Cardiac muscle cell (in vitro differentiated cells and primary cell): ENCODE data around the gene ACER3. TPM values are rescaled to one million over a fixed set of nuclear protein-coding genes. Genes with fewer than 3 reads are reported as not detected.

Experiments
- DNase-seq, 2 donors: peaks; one replicate each; pipeline versions ENCODE4 v3.0.0 to v3.0.0-alpha.2; 2010 to 2017; ENCODE audit warnings: low read depth in 1 of 2, low spot score in 1 of 2
- H3K27ac ChIP-seq: fragments of 200-600 bp; sonication (generic); 2 replicates; pipeline ENCODE4 v1.5.1; 2016
- H3K27me3 ChIP-seq: fragments of 200-600 bp; sonication (generic); 2 replicates; pipeline ENCODE4 v1.6.0; 2016; ENCODE audit warnings: control low read depth
- H3K36me3 ChIP-seq: fragments of 200-600 bp; sonication (generic); 2 replicates; pipeline ENCODE4 v1.5.1; 2016; ENCODE audit warnings: control low read depth
- H3K4me1 ChIP-seq: fragments of 200-600 bp; sonication (generic); 2 replicates; pipeline ENCODE4 v1.8.1; 2017; ENCODE audit warnings: low read depth, mild to moderate bottlenecking, mixed run types
- H3K4me3 ChIP-seq: fragments of 200-600 bp; sonication (generic); 2 replicates; pipeline ENCODE4 v1.5.1; 2016; ENCODE audit warnings: mild to moderate bottlenecking
- H3K9me3 ChIP-seq: fragments of 200-600 bp; sonication (generic); 2 replicates; pipeline ENCODE4 v1.5.1; 2017; ENCODE audit warnings: low read depth, mild to moderate bottlenecking, control low read depth
- polyA plus RNA-seq: library from polyadenylated mRNA; unstranded; fragments of >200 nt; fragmentation: Nextera tagmentation; extraction: Ambion mirVana; gene quantifications from 2 replicates; pipeline ENCODE4 v1.2.1, GENCODE V29; 2016
- total RNA-seq: library from RNA; depleted of rRNA; stranded (reverse); fragments of >200 nt; gene quantifications from 2 replicates; pipeline ENCODE4 v1.2.3, GENCODE V29; 2016
- TF ChIP-seq, protein P1 (sequence below): IDR thresholded peaks from 2 replicates; pipeline ENCODE4 v1.5.1; 2012; ENCODE audit warnings: low read depth, mild to moderate bottlenecking, low read length

Gene ACER3
- total and polyA plus RNA-seq, 2 experiments from 2014 or later: 5.6 to 9.8 TPM

DNA sequence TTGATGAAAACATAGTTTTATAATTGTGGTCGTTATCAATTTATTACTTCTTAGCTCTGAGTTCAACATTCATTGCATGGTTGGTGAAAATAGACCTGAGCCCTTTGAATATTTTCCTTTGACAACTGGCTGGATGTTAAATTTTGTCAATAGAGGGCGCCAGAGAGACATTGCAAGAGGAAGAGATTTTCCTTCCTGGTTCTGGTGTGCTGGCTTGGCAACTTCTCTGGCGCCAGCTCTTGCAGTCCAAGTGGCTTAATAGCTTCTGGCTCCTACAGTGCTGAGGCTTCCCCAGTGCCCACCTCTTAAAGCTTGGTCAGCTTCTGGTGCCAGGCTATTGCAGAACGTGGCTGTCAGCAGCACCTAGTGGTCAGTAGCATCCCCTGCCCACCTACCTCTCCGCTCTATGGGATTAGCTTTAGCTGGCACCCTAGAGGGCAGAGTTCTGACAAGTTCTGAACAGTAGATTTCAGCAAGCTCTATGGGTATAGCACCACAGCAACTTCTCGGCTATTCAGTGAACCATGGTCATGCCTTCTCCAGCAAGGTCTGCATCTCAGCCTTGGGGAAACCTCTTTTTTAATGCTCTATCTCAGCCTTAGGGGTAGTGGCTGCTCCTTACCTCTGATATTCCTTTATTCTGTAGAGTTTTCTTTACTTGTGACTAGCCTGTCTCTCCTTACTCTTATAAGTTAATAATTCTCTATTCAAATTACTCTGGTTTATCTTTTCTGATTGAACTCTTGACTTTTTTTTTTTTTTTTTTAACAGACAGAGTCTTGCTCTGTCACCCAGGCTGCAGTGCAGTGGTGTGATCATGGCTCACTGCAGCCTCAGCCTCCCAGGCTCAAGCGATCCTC lies 59.4 kb downstream of the ACER3 start:
- Histone ChIP-seq H3K9me3 (no peaks in the 10 kb centered on the region), H3K4me1 (no peaks in the 10 kb centered on the region), H3K27me3 (no peaks in the 10 kb centered on the region), H3K27ac (no peak overlapping the region), H3K36me3 (no peaks in the 10 kb centered on the region), H3K4me3 (no peak overlapping the region)
- TF ChIP-seq, protein P1, sequence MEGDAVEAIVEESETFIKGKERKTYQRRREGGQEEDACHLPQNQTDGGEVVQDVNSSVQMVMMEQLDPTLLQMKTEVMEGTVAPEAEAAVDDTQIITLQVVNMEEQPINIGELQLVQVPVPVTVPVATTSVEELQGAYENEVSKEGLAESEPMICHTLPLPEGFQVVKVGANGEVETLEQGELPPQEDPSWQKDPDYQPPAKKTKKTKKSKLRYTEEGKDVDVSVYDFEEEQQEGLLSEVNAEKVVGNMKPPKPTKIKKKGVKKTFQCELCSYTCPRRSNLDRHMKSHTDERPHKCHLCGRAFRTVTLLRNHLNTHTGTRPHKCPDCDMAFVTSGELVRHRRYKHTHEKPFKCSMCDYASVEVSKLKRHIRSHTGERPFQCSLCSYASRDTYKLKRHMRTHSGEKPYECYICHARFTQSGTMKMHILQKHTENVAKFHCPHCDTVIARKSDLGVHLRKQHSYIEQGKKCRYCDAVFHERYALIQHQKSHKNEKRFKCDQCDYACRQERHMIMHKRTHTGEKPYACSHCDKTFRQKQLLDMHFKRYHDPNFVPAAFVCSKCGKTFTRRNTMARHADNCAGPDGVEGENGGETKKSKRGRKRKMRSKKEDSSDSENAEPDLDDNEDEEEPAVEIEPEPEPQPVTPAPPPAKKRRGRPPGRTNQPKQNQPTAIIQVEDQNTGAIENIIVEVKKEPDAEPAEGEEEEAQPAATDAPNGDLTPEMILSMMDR: peak; percentile 88
- DNase-seq: peak; percentile 89 to 92

DNA sequence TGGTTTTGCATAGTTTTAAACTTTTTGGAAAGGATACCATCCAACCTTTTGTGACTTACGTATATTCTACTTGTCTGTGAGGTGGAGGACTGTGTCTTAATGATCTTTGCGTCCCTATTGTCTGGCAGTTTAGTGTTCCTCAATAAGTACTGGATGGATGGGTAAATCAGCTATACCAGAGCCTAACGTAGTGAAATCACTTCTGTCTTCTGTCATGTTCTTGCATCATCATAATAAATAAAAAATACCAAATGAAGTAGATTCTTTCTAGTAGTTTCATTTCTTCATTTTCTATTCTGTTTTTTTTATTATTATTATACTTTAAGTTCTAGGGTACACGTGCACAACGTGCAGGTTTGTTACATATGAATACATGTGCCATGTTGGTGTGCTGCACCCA lies 66.4 kb downstream of the ACER3 start:
- no peak overlapping the region for H3K4me3 ChIP-seq
- H3K9me3 ChIP-seq: no peaks in the 10 kb centered on the region
- no peak overlapping the region for H3K27ac ChIP-seq
- no peaks in the 10 kb centered on the region for H3K27me3 ChIP-seq
- H3K36me3 ChIP-seq: peaks cover 7% of the 10 kb centered on the region
- TF ChIP-seq, protein P1: no peak
- DNase-seq: no peak
- H3K4me1 ChIP-seq: no peaks in the 10 kb centered on the region

DNA sequence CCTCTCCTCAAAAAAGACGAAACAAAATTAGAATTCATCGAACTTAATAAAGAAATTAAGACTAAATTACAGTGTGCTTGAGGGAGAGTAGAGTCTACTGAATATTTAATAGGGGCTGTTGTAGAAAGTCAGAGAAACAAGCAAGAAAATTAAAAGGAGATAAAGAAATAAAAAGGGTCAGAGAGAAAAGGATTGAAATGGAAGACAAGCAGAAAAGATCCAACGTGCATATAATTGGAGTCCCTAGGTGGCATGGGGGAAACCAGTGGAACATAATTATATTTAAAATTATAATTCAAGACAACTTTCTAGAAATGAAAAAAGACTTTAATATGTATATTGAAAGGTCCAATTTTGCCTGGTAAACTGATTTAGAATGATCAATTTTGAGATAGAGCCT lies 74.3 kb downstream of the ACER3 start:
- Histone ChIP-seq H3K9me3 (peaks cover 8% of the 10 kb centered on the region), H3K27ac (no peak overlapping the region), H3K4me3 (no peak overlapping the region), H3K4me1 (no peaks in the 10 kb centered on the region), H3K36me3 (no peaks in the 10 kb centered on the region), H3K27me3 (no peaks in the 10 kb centered on the region)
- TF ChIP-seq, protein P1: no peak
- peak in 1 of 2 donors; percentile 33 for DNase-seq

DNA sequence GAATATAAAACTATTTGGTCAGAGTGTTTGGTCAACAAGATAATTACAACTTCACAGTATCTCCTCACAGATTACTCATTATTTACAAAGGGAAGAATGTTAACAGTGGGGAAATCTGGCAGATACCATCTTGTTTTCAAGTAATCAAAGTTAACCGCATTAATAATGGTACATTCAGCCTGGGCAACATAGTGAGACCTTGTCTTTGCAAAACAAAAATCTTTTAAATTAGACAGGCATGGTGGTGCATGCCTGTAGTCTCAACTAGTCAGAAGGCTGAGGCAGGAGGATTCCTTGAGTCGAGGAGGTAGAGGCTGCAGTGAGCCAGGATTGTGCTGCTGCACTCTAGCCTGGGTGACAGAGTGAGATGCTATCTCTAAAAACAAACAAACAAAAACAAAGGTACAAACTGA lies 78.5 kb downstream of the ACER3 start:
- Histone ChIP-seq H3K9me3 (peaks cover 8% of the 10 kb centered on the region), H3K27ac (no peak overlapping the region), H3K27me3 (no peaks in the 10 kb centered on the region), H3K4me1 (no peaks in the 10 kb centered on the region), H3K36me3 (no peaks in the 10 kb centered on the region), H3K4me3 (no peak overlapping the region)
- TF ChIP-seq, protein P1: no peak
- no peak for DNase-seq

DNA sequence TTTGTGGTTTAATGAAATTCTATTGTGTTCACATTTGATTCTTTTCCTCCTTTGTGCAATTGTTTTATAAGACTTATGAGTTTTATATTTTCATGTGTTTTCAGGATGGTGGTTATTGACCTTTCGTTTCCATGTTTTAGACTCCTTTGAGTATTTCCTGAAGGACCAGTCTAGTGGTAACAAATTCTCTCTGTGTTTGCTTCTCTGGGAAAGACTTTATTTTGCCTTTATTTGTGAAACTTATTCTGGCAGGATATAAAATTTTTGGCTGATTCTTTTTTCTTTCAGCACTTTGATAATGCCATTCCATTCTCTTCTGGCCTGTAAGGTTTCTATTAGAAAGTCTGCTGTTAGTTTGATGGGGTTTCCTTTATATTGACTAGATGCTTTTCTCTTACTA lies 83.5 kb downstream of the ACER3 start:
- no peak for DNase-seq
- H3K36me3 ChIP-seq: no peaks in the 10 kb centered on the region
- no peak overlapping the region for H3K27ac ChIP-seq
- no peaks in the 10 kb centered on the region for H3K9me3 ChIP-seq
- TF ChIP-seq, protein P1: no peak
- no peaks in the 10 kb centered on the region for H3K27me3 ChIP-seq
- H3K4me3 ChIP-seq: no peak overlapping the region
- H3K4me1 ChIP-seq: no peaks in the 10 kb centered on the region
